HK-2 (cell line): ENCODE data around the gene CNNM1.
A peak's percentile ranks its signal among the peaks of the same experiment; 100 is the strongest.

ENCODE experiments used
- DNase-seq: peaks from one replicate; pipeline ENCODE4 v3.0.0-alpha.2; 2018; ENCODE audit not compliant: unreplicated experiment

CNNM1 gene

GRCh38 chr10:99337311-99337811 lies 8.2 kb downstream of the CNNM1 start:
- peak; percentile 45 for DNase-seq

GRCh38 chr10:99337901-99338300 lies 8.7 kb downstream of the CNNM1 start:
- no peak for DNase-seq

GRCh38 chr10:99339077-99339476 lies 9.9 kb downstream of the CNNM1 start:
- DNase-seq: no peak

- DNase-seq: no peak
These were observed 10.4 kb downstream of the CNNM1 start for GRCh38 chr10:99339563-99340047.

GRCh38 chr10:99340650-99341049 lies 11.5 kb downstream of the CNNM1 start:
- no peak for DNase-seq

GRCh38 chr10:99341248-99341647 lies 12.1 kb downstream of the CNNM1 start:
- DNase-seq: no peak

GRCh38 chr10:99341860-99342490 lies 12.8 kb downstream of the CNNM1 start:
- DNase-seq: no peak

GRCh38 chr10:99343262-99343661 lies 14.1 kb downstream of the CNNM1 start:
- no peak for DNase-seq

- no peak for DNase-seq
These were observed 15.6 kb downstream of the CNNM1 start for GRCh38 chr10:99344715-99345114.

GRCh38 chr10:99345350-99345749 lies 16.2 kb downstream of the CNNM1 start:
- no peak for DNase-seq

GRCh38 chr10:99346247-99346646 lies 17.1 kb downstream of the CNNM1 start:
- no peak for DNase-seq

- no peak for DNase-seq
These were observed 18.5 kb downstream of the CNNM1 start for GRCh38 chr10:99347672-99348071.

- no peak for DNase-seq
These were observed 24.0 kb downstream of the CNNM1 start for GRCh38 chr10:99353182-99353581.

- DNase-seq: no peak
These were observed 28.5 kb downstream of the CNNM1 start for GRCh38 chr10:99357691-99358090.

GRCh38 chr10:99358101-99358500 lies 28.9 kb downstream of the CNNM1 start:
- no peak for DNase-seq

GRCh38 chr10:99360934-99361333 lies 31.8 kb downstream of the CNNM1 start:
- DNase-seq: no peak

- DNase-seq: no peak
These were observed 35.0 kb downstream of the CNNM1 start for GRCh38 chr10:99364125-99364524.

- no peak for DNase-seq
These were observed 36.2 kb downstream of the CNNM1 start for GRCh38 chr10:99365311-99365710.

- no peak for DNase-seq
These were observed 36.6 kb downstream of the CNNM1 start for GRCh38 chr10:99365736-99366135.

GRCh38 chr10:99366666-99367065 lies 37.5 kb downstream of the CNNM1 start:
- no peak for DNase-seq

- DNase-seq: peak; percentile 10
These were observed 39.5 kb downstream of the CNNM1 start for GRCh38 chr10:99368646-99369045.

GRCh38 chr10:99369126-99369525 lies 40.0 kb downstream of the CNNM1 start:
- DNase-seq: no peak

GRCh38 chr10:99369551-99369950 lies 40.4 kb downstream of the CNNM1 start:
- no peak for DNase-seq

GRCh38 chr10:99370993-99371392 lies 41.8 kb downstream of the CNNM1 start:
- DNase-seq: no peak
